GM12801 (cell line): ENCODE results near the gene CRHR2.

Experiments used
- TF ChIP-seq, protein P1 (sequence below): IDR thresholded peaks from one replicate; pipeline ENCODE4 v1.5.1; 2011; ENCODE audit warnings: control low read depth; ENCODE audit not compliant: insufficient read length; ENCODE audit errors: extremely low read depth

CRHR2 gene

DNA sequence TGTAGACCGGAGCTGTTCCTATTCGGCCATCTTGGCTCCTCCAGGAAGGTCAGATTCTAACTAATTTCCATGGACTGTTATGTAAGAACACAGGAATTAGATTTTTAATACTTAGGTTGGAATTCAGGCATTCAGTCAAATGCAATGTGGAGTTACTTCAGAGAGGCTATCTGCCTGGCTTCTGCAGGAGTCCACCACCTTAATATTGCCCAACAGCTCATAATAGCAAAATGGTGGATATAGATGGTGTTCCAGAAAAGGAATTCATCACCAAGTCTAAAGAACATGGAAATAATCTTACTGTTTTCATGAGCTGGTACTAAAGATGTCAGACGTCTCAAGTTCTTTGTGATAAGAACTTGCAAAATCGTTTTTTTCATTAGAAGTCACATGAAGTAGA is 39.5 kb downstream of the CRHR2 start:
- TF ChIP-seq, protein P1, sequence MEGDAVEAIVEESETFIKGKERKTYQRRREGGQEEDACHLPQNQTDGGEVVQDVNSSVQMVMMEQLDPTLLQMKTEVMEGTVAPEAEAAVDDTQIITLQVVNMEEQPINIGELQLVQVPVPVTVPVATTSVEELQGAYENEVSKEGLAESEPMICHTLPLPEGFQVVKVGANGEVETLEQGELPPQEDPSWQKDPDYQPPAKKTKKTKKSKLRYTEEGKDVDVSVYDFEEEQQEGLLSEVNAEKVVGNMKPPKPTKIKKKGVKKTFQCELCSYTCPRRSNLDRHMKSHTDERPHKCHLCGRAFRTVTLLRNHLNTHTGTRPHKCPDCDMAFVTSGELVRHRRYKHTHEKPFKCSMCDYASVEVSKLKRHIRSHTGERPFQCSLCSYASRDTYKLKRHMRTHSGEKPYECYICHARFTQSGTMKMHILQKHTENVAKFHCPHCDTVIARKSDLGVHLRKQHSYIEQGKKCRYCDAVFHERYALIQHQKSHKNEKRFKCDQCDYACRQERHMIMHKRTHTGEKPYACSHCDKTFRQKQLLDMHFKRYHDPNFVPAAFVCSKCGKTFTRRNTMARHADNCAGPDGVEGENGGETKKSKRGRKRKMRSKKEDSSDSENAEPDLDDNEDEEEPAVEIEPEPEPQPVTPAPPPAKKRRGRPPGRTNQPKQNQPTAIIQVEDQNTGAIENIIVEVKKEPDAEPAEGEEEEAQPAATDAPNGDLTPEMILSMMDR: no peak

DNA sequence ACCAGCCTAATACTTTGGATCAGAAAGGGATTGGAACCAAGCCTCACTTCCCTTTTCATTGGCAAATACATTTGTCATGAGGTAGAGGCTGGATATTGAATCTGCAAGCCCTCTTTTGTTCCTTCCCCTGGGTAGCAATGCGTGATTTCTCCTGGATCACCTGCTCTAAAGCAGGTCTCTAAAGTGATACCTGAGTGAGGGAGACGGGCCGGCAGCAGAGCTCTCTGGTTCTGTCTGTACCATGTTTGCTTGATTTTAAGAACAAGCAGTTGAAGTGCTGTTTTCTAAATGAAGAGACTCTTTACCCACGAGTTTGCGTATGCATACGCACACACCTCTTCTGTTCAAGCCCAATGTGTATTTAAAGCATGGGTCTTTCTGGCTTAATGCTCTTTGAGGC is 46.5 kb downstream of the CRHR2 start:
- TF ChIP-seq, protein P1: no peak

DNA sequence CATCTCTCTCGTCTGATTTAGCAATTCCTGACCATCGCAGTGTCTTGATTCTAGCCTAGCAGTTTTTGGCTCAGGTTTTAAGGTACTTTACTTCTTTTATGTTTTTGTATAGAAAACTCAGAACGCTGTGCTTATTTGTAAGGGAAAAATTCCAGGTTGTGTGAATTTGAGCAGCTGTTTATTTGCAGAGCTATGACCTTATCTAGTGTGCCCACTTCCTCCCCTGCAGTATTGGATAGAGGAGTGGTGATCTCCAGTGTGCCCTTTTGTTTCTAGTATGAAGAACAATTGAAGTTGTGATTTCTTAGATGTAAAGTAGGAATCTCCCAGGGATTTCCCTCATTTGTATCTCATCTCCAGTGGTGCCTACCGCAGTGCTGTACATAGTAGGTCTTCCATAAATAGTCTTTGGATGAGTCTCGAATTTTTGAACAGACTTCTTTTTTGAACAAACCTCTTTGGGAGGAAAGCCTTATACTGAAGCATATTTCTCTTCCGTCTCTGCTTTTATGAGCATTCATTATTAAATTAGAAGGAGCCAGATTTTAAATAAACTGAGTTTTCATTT is 47.5 kb downstream of the CRHR2 start:
- TF ChIP-seq, protein P1: no peak

DNA sequence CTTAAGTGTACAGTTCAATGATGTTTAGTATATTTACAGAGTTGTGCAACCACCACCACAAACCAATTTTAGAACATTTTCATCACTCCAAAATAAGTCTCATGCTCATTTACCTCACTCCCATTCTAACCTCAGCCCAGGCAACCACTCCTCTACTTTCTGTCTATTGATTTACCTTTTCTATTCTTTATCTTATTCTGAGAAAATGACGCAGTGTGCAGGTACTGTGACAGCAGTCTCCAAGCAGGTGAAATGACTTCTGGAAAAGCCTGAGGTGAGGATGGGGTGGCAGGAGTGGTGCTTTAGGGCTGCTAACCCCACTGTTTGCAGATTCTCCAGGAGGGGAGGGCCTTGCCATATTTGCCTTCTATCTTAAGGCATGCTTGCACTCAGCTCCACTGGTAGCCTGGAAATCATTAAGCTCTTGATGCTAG is 48.0 kb downstream of the CRHR2 start:
- TF ChIP-seq, protein P1: no peak

DNA sequence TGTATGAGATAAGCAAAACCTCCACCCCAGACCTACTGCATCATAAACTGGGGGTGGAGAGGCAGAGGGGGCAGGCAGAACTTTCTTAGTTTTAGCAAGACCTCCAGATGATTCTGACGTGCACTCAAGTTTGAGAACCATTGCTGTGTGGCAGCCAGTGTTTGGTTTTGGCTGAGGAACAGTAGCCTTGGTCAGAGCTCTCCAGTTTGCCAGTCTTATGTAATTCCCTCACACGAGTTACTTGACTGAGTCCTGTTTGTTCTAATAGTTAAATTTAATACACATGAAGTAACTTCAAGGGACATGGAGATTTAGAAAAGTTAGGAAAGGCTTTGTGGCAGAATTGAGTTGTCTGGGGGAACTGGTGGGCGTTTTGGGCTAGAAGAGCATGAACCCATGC is 49.0 kb downstream of the CRHR2 start:
- TF ChIP-seq, protein P1: no peak

DNA sequence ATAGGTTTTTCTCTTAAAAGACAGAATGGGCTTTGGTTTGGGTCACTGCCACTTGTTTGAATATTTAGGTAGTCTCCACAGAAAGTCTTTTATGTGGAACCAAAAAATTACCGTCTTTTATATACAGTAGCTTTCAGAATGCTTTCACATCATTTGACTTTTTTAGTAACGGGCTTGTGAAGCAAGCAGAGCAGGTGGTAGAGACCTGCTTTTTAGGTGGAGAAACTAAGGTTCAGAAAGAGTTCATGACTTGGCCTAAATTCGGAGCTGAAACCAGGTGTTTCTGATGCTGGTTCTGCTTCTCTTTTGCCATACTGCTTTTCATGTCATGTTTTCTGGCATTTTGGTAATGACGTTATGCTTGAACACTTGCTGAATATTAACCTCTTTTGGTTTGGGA is 51.3 kb downstream of the CRHR2 start:
- TF ChIP-seq, protein P1: no peak

DNA sequence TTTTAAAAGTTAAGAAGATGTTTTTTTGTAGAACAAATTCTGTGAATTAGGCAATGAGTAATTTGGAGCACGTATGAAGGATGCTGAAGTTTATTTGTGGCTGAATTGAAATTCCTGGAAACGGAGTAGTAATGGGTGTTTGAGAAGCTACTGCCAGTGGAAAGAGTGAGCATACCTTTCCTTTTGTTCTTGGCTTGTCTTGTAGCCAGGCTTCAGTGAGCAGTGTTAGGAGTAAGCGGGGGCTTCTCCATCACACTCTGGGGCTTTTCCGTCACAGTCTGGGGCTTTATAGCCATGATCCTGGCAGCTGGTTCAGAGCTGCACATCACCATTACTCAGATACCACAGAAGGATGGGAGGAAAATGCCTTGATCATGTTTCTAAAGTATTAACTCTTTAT is 55.2 kb downstream of the CRHR2 start:
- TF ChIP-seq, protein P1: no peak
